Measurements from ENCODE around the gene KISS1R.
"Not testable (repeated sequence)": the region's sequence is repeated elsewhere in the genome, so short reads cannot be mapped to it uniquely, and the experiment has no call there.

KISS1R gene

GRCh38 chr19:955803-956765, 39.0 kb downstream of the KISS1R start:
- no peaks in the 10 kb centered on the region for H3K36me3 ChIP-seq (ENCODE audit: insufficient read depth, low read length)
- no peak overlapping the region for H3K27ac ChIP-seq (ENCODE audit: low read depth, low read length)
- no peaks in the 10 kb centered on the region for H3K4me1 ChIP-seq (ENCODE audit: insufficient read depth, low read length)
- no peaks in the 10 kb centered on the region for H3K9me3 ChIP-seq (ENCODE audit: low read length)
- no peak overlapping the region for H3K9ac ChIP-seq (ENCODE audit: low read length)
- no peaks in the 10 kb centered on the region for H3K27me3 ChIP-seq (ENCODE audit: control insufficient read depth in 1 of 2, insufficient read depth in 2 of 2, low read length in 2 of 2)
- no peak overlapping the region for H3K4me3 ChIP-seq (ENCODE audit: low read depth in 1 of 2, low read length in 2 of 2)

GRCh38 chr19:956766-957440, 39.8 kb downstream of the KISS1R start:
- no peaks in the 10 kb centered on the region for H3K27me3 ChIP-seq (ENCODE audit: control insufficient read depth in 1 of 2, insufficient read depth in 2 of 2, low read length in 2 of 2)
- H3K9me3 ChIP-seq (ENCODE audit: low read length) = no peaks in the 10 kb centered on the region
- H3K36me3 ChIP-seq (ENCODE audit: insufficient read depth, low read length) = no peaks in the 10 kb centered on the region
- no peak overlapping the region for H3K9ac ChIP-seq (ENCODE audit: low read length)
- H3K4me1 ChIP-seq (ENCODE audit: insufficient read depth, low read length) = no peaks in the 10 kb centered on the region
- no peak overlapping the region for H3K27ac ChIP-seq (ENCODE audit: low read depth, low read length)
- no peak overlapping the region for H3K4me3 ChIP-seq (ENCODE audit: low read depth in 1 of 2, low read length in 2 of 2)

DNA sequence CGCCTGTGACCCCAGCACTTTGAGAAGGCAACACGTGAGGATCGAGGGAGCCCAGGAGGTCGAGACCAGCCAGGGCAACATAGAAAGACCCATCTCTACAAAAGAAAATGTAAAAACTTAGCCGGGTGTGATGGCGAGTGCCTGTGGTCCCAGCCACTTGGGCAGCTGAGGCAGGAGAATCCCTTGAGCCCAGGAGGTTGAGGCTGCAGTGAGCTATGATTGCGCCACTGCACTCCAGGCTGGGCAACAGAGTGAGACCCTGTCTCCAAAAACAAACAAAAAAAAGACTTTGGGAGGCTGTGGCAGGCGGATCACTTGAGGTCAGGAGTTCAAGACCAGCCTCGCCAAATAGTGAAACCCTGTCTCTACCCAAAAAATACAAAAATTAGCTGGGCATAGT, 40.4 kb downstream of the KISS1R start:
- not testable (repeated sequence) for H3K9ac ChIP-seq (ENCODE audit: low read length); H3K9me3 ChIP-seq (ENCODE audit: low read length); H3K36me3 ChIP-seq (ENCODE audit: insufficient read depth, low read length); H3K27ac ChIP-seq (ENCODE audit: low read depth, low read length); H3K27me3 ChIP-seq (ENCODE audit: control insufficient read depth in 1 of 2, insufficient read depth in 2 of 2, low read length in 2 of 2); H3K4me1 ChIP-seq (ENCODE audit: insufficient read depth, low read length); H3K4me3 ChIP-seq (ENCODE audit: low read depth in 1 of 2, low read length in 2 of 2)

GRCh38 chr19:958967-959855, 42.1 kb downstream of the KISS1R start:
- no peak overlapping the region for H3K9ac ChIP-seq (ENCODE audit: low read length)
- H3K4me3 ChIP-seq (ENCODE audit: low read depth in 1 of 2, low read length in 2 of 2) = no peak overlapping the region
- H3K36me3 ChIP-seq (ENCODE audit: insufficient read depth, low read length) = no peaks in the 10 kb centered on the region
- no peaks in the 10 kb centered on the region for H3K27me3 ChIP-seq (ENCODE audit: control insufficient read depth in 1 of 2, insufficient read depth in 2 of 2, low read length in 2 of 2)
- no peaks in the 10 kb centered on the region for H3K4me1 ChIP-seq (ENCODE audit: insufficient read depth, low read length)
- H3K27ac ChIP-seq (ENCODE audit: low read depth, low read length) = no peak overlapping the region
- no peaks in the 10 kb centered on the region for H3K9me3 ChIP-seq (ENCODE audit: low read length)

GRCh38 chr19:960020-960419, 42.9 kb downstream of the KISS1R start:
- no peak overlapping the region for H3K27ac ChIP-seq (ENCODE audit: low read depth, low read length)
- no peak overlapping the region for H3K4me3 ChIP-seq (ENCODE audit: low read depth in 1 of 2, low read length in 2 of 2)

GRCh38 chr19:960601-960938, 43.4 kb downstream of the KISS1R start:
- Histone ChIP-seq H3K27ac (ENCODE audit: low read depth, low read length) (no peak overlapping the region), H3K36me3 (ENCODE audit: insufficient read depth, low read length) (peaks cover 8% of the 10 kb centered on the region), H3K4me1 (ENCODE audit: insufficient read depth, low read length) (no peaks in the 10 kb centered on the region), H3K4me3 (ENCODE audit: low read depth in 1 of 2, low read length in 2 of 2) (no peak overlapping the region), H3K9ac (ENCODE audit: low read length) (no peak overlapping the region), H3K9me3 (ENCODE audit: low read length) (no peaks in the 10 kb centered on the region), H3K27me3 (ENCODE audit: control insufficient read depth in 1 of 2, insufficient read depth in 2 of 2, low read length in 2 of 2) (no peaks in the 10 kb centered on the region)

More at GRCh38 chr19:960020-960419, 42.9 kb downstream of the KISS1R start:
- Histone ChIP-seq H3K9me3 (ENCODE audit: low read length) (no peaks in the 10 kb centered on the region), H3K4me1 (ENCODE audit: insufficient read depth, low read length) (no peaks in the 10 kb centered on the region), H3K36me3 (ENCODE audit: insufficient read depth, low read length) (peaks cover 3% of the 10 kb centered on the region), H3K27me3 (ENCODE audit: control insufficient read depth in 1 of 2, insufficient read depth in 2 of 2, low read length in 2 of 2) (no peaks in the 10 kb centered on the region), H3K9ac (ENCODE audit: low read length) (no peak overlapping the region)

DNA sequence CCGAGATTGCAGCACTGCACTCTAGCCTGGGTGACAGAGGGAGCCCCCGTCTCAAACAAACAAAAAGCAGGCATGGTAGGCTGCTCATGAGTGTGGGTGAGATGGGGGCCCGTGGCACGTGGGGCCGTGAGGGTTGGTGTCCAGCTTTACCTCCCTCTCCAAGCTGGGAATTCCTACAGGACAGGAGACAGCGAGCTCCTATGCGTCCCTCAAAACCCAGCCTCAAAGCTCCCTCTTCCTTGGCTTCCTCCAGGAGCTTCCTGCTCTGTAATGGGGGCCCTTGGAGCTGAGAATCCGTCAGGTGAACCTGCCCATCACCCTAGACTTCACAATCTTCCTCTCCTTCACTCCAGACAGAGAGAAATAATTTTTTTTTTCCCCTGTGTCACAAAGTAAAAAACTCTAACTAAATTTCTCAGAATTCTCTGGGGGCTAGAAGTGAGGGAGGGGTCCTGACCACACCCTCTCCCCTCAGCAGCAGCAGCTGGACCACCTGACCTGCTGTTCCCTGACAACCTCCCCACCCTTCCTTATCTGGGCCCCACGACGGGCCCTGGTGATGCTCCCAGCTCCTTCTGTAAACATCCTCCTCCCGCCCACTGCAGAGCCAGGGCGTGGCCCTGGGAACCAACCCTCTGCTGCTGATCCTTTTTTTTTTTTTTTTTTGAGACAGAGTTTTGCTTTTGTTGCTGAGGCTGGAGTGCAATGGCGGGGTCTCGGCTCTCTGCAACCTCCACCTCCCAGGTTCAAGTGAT, 44.9 kb downstream of the KISS1R start:
- Histone ChIP-seq H3K4me3 (ENCODE audit: low read depth in 1 of 2, low read length in 2 of 2) (no peak overlapping the region), H3K36me3 (ENCODE audit: insufficient read depth, low read length) (peaks cover 12% of the 10 kb centered on the region)

GRCh38 chr19:962683-963400, 45.7 kb downstream of the KISS1R start:
- no peaks in the 10 kb centered on the region for H3K9me3 ChIP-seq (ENCODE audit: low read length)
- H3K27me3 ChIP-seq (ENCODE audit: control insufficient read depth in 1 of 2, insufficient read depth in 2 of 2, low read length in 2 of 2) = no peaks in the 10 kb centered on the region
- no peak overlapping the region for H3K27ac ChIP-seq (ENCODE audit: low read depth, low read length)
- H3K4me3 ChIP-seq (ENCODE audit: low read depth in 1 of 2, low read length in 2 of 2) = no peak overlapping the region
- no peaks in the 10 kb centered on the region for H3K4me1 ChIP-seq (ENCODE audit: insufficient read depth, low read length)
- peaks cover 12% of the 10 kb centered on the region for H3K36me3 ChIP-seq (ENCODE audit: insufficient read depth, low read length)
- H3K9ac ChIP-seq (ENCODE audit: low read length) = no peak overlapping the region

More for the DNA sequence above, 44.9 kb downstream of the KISS1R start:
- no peaks in the 10 kb centered on the region for H3K27me3 ChIP-seq (ENCODE audit: control insufficient read depth in 1 of 2, insufficient read depth in 2 of 2, low read length in 2 of 2)
- H3K9me3 ChIP-seq (ENCODE audit: low read length) = no peaks in the 10 kb centered on the region
- H3K9ac ChIP-seq (ENCODE audit: low read length) = no peak overlapping the region
- H3K4me1 ChIP-seq (ENCODE audit: insufficient read depth, low read length) = no peaks in the 10 kb centered on the region
- no peak overlapping the region for H3K27ac ChIP-seq (ENCODE audit: low read depth, low read length)

DNA sequence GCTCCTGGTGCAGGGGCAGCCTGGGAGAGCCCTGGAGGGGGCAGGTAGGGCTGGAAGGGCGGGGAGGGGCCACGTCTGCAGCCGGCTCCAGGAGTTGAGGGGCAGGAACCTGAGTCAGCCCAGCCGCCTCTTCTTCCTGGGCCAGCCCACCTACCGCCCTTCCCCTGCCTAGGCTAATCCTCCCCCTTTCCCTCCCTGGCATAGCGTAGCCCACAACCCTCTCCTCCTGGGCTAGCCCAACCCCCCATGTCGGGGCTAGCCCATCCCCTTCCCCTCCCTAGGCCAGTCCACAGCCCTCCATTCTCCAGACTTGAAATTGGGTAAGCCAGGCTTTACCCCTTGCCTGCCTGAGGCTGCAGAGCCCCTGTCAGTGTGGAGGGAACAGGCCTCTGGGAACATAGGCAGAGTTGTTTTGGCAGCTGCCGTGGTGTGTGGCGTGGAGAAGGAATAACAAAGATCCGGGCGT, 46.4 kb downstream of the KISS1R start:
- H3K9ac ChIP-seq (ENCODE audit: low read length) = no peak overlapping the region
- H3K9me3 ChIP-seq (ENCODE audit: low read length) = no peaks in the 10 kb centered on the region
- H3K27me3 ChIP-seq (ENCODE audit: control insufficient read depth in 1 of 2, insufficient read depth in 2 of 2, low read length in 2 of 2) = no peaks in the 10 kb centered on the region
- H3K4me3 ChIP-seq (ENCODE audit: low read depth in 1 of 2, low read length in 2 of 2) = no peak overlapping the region
- no peaks in the 10 kb centered on the region for H3K4me1 ChIP-seq (ENCODE audit: insufficient read depth, low read length)
- H3K27ac ChIP-seq (ENCODE audit: low read depth, low read length) = no peak overlapping the region
- peaks cover 15% of the 10 kb centered on the region for H3K36me3 ChIP-seq (ENCODE audit: insufficient read depth, low read length)

GRCh38 chr19:964116-964520, 47.0 kb downstream of the KISS1R start:
- Histone ChIP-seq H3K9me3 (ENCODE audit: low read length) (no peaks in the 10 kb centered on the region), H3K27ac (ENCODE audit: low read depth, low read length) (no peak overlapping the region), H3K4me1 (ENCODE audit: insufficient read depth, low read length) (no peaks in the 10 kb centered on the region), H3K9ac (ENCODE audit: low read length) (no peak overlapping the region), H3K27me3 (ENCODE audit: control insufficient read depth in 1 of 2, insufficient read depth in 2 of 2, low read length in 2 of 2) (no peaks in the 10 kb centered on the region), H3K4me3 (ENCODE audit: low read depth in 1 of 2, low read length in 2 of 2) (no peak overlapping the region), H3K36me3 (ENCODE audit: insufficient read depth, low read length) (peaks cover 18% of the 10 kb centered on the region)

Measured in muscle layer of colon (tissue), 2 donors.